GM12878 (cell line): ENCODE data around the gene STX1A.

Experiments
- E2F4 ChIP-seq: IDR thresholded peaks from 2 replicates; pipeline ENCODE4 v1.6.1; 2012; ENCODE audit warnings: low read depth, low read length, improper control_type of control experiment
- EZH2 ChIP-seq: IDR thresholded peaks from 2 replicates; pipeline ENCODE4 v1.6.1; 2012; ENCODE audit warnings: low read depth, mild to moderate bottlenecking, control low read depth, inconsistent platforms, low read length, borderline replicate concordance; ENCODE audit not compliant: control insufficient read depth
- POLR2A ChIP-seq: IDR thresholded peaks from 2 replicates; pipeline ENCODE4 v1.6.1; 2011; ENCODE audit warnings: low read depth, mild to moderate bottlenecking, low read length
- POLR2AphosphoS5 ChIP-seq: IDR thresholded peaks from 2 replicates; pipeline ENCODE4 v1.6.1; 2011; ENCODE audit warnings: mild to moderate bottlenecking, low read length, inconsistent platforms
- RAD21 ChIP-seq: IDR thresholded peaks from 2 replicates; pipeline ENCODE4 v1.6.1; 2011; ENCODE audit warnings: mild to moderate bottlenecking, low read depth, low read length, moderate library complexity; ENCODE audit not compliant: insufficient read depth
- TBL1XR1 ChIP-seq: IDR thresholded peaks from 2 replicates; pipeline ENCODE4 v1.6.1; 2012; ENCODE audit warnings: low read depth, low read length, improper control_type of control experiment
- ZBTB33 ChIP-seq: fragments of 450-650 bp; IDR thresholded peaks from 2 replicates; pipeline ENCODE4 v1.6.1; 2017; ENCODE audit warnings: mild to moderate bottlenecking
- ZNF24 ChIP-seq: fragments of 450-650 bp; IDR thresholded peaks from 2 replicates; pipeline ENCODE4 v1.6.1; 2017; ENCODE audit warnings: antibody characterized with exemption, mild to moderate bottlenecking
- TF ChIP-seq, protein P1 (sequence below), 3 experiments: IDR thresholded peaks in 2 of 3; conservative IDR thresholded peaks in 1 of 3; 2 replicates each; pipeline ENCODE4 v1.5.1; 2011; ENCODE audit warnings: low read depth in 3 of 3, low read length in 3 of 3, mild to moderate bottlenecking in 3 of 3, control low read depth in 2 of 3, moderate library complexity in 2 of 3, inconsistent platforms in 1 of 3, mixed read lengths in 1 of 3; ENCODE audit not compliant: control insufficient read depth in 2 of 3, insufficient read depth in 1 of 3; ENCODE audit errors: extremely low read depth in 1 of 3

DNA sequence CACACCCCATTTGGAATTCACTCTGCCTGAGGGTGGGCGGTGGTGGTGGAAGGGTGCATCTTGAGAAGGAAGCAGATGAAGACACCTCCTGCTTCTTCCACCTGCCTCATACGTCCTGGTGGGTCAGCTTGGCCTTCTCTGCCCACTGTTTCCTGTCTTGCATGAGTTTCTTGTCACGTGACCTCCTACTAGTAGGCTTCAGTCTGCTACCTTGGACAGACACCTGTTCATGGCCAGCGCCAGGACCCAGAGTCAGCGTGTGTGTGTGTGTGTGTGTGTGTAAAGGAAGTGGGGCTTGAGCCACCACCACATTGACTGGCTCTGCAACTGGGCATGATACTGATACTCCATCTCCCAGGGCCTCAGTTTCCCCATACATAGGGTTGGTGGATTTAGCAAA is 68.9 kb downstream of the STX1A start:
- TF ChIP-seq EZH2 (no peak), POLR2A (no peak), POLR2AphosphoS5 (no peak), ZNF24 (no peak), E2F4 (no peak), TBL1XR1 (no peak), ZBTB33 (no peak), RAD21 (no peak)
- TF ChIP-seq, protein P1, sequence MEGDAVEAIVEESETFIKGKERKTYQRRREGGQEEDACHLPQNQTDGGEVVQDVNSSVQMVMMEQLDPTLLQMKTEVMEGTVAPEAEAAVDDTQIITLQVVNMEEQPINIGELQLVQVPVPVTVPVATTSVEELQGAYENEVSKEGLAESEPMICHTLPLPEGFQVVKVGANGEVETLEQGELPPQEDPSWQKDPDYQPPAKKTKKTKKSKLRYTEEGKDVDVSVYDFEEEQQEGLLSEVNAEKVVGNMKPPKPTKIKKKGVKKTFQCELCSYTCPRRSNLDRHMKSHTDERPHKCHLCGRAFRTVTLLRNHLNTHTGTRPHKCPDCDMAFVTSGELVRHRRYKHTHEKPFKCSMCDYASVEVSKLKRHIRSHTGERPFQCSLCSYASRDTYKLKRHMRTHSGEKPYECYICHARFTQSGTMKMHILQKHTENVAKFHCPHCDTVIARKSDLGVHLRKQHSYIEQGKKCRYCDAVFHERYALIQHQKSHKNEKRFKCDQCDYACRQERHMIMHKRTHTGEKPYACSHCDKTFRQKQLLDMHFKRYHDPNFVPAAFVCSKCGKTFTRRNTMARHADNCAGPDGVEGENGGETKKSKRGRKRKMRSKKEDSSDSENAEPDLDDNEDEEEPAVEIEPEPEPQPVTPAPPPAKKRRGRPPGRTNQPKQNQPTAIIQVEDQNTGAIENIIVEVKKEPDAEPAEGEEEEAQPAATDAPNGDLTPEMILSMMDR (IDR thresholded peaks at IDR 0.05 in 2 of 3, conservative IDR thresholded peaks at IDR 0.05 in 1 of 3; ENCODE audit: control insufficient read depth in 2 of 3, extremely low read depth in 1 of 3, insufficient read depth in 1 of 3, low read depth in 3 of 3, low read length in 3 of 3) = no peak
